Tibial nerve (tissue), 4 donors: ENCODE results near the gene RNF214.

ENCODE experiments used
- CTCF ChIP-seq, 5 experiments: fragments of 200-600 bp in 3 of 5; fragments of 450-650 bp in 2 of 5; sonication (generic) in 3 of 5; IDR thresholded peaks; one replicate each; pipeline ENCODE4 v1.5.1; 2016 to 2019; ENCODE audit warnings: antibody characterized with exemption in 5 of 5, mild to moderate bottlenecking in 3 of 5, moderate library complexity in 2 of 5
- EP300 ChIP-seq, 2 donors: sonication (generic); formaldehyde crosslinking; IDR thresholded peaks; one replicate each; pipeline ENCODE4 v1.6.1; 2017; ENCODE audit warnings: antibody characterized with exemption in 2 of 2, mild to moderate bottlenecking in 1 of 2
- POLR2A ChIP-seq, 2 donors: fragments of 450-650 bp; IDR thresholded peaks; one replicate each; pipeline ENCODE4 v1.6.1; 2017; ENCODE audit warnings: antibody characterized with exemption in 2 of 2, mild to moderate bottlenecking in 2 of 2, moderate library complexity in 2 of 2

GRCh38 chr11:117228091-117228490, 4.4 kb upstream of the RNF214 start:
- TF ChIP-seq CTCF (IDR thresholded peaks at IDR 0.05) (no peak), POLR2A (IDR thresholded peaks at IDR 0.05) (no peak), EP300 (IDR thresholded peaks at IDR 0.05) (no peak)
